T-cell (primary cell): Measurements from ENCODE around the gene SREK1IP1. TPM values are rescaled to one million over a fixed set of nuclear protein-coding genes. Genes with fewer than 3 reads are reported as not detected.

ENCODE experiments used
- ATAC-seq, 4 experiments: fragments of 200-7000 bp in 3 of 4; fragments of 150-1000 bp in 1 of 4; cut with Tn5 transposase; replicated peaks in 1 of 4; 1 replicate in 3 of 4; 2 replicates in 1 of 4; pipeline ENCODE4 v1.10.0; 2021; ENCODE audit warnings: moderate library complexity in 3 of 4, mild to moderate bottlenecking in 2 of 4, moderate number of reproducible peaks in 1 of 4
- CTCF ChIA-PET, 2 donors: fragments of 300-600 bp; sonication (Branson Sonifier 250); formaldehyde crosslinking; loops; one replicate each; lab custom pipeline; 2022; ENCODE audit warnings: antibody characterized with exemption in 2 of 2; lab: Charles Lee
- POLR2A ChIA-PET, 2 donors: fragments of 300-600 bp; sonication (Branson Sonifier 250); formaldehyde crosslinking; loops; one replicate each; lab custom pipeline; 2022; ENCODE audit warnings: antibody characterized with exemption in 2 of 2; lab: Charles Lee
- DNase-seq, 35 experiments: peaks; one replicate each; pipeline versions ENCODE4 v3.0.0 to v3.0.0-alpha.2; 2013 to 2023
- H3K27ac ChIP-seq: one replicate; pipeline ENCODE4 v1.5.1; 2013; ENCODE audit warnings: low read length
- H3K27me3 ChIP-seq, 2 experiments: replicated peaks in 1 of 2; 1 replicate in 1 of 2; 2 replicates in 1 of 2; pipeline versions ENCODE4 v1.6.1 to v1.7.0; 2013; ENCODE audit warnings: low read length in 1 of 2, mixed read lengths in 1 of 2; ENCODE audit not compliant: control insufficient read depth in 2 of 2, insufficient read depth in 2 of 2; ENCODE audit errors: extremely low read depth in 1 of 2
- H3K36me3 ChIP-seq, 2 donors: 1 replicate in 1 of 2; 2 replicates in 1 of 2; pipeline versions ENCODE4 v1.6.1 to v1.7.0; 2013; ENCODE audit warnings: low read length in 1 of 2; ENCODE audit not compliant: control insufficient read depth in 2 of 2, insufficient read depth in 1 of 2; ENCODE audit errors: extremely low read depth in 1 of 2
- H3K4me1 ChIP-seq, 2 experiments: 1 replicate in 1 of 2; 2 replicates in 1 of 2; pipeline versions ENCODE4 v1.6.1 to v1.7.0; 2013; ENCODE audit warnings: low read length in 2 of 2, mixed read lengths in 1 of 2; ENCODE audit not compliant: insufficient read depth in 2 of 2, control insufficient read depth in 1 of 2; ENCODE audit errors: extremely low read depth in 1 of 2
- H3K4me3 ChIP-seq, 2 donors: 1 replicate in 1 of 2; 2 replicates in 1 of 2; pipeline versions ENCODE4 v1.5.1 to v1.7.0; 2013; ENCODE audit warnings: mild to moderate bottlenecking in 2 of 2, low read length in 1 of 2, moderate library complexity in 1 of 2; ENCODE audit not compliant: control insufficient read depth in 1 of 2; ENCODE audit errors: extremely low read depth in 1 of 2
- H3K9me3 ChIP-seq: 2 replicates; pipeline ENCODE4 v1.7.0; 2013
- H3K27ac Mint-ChIP-seq, 2 donors: one replicate each; pipeline ENCODE4 v1.8.0; 2020 to 2021; ENCODE audit warnings: mild to moderate bottlenecking in 2 of 2, mixed read lengths in 2 of 2
- H3K27me3 Mint-ChIP-seq, 2 donors: one replicate each; pipeline ENCODE4 v1.8.0; 2021 to 2022; ENCODE audit warnings: mixed read lengths in 2 of 2
- H3K36me3 Mint-ChIP-seq: one replicate; pipeline ENCODE4 v1.8.0; 2021; ENCODE audit warnings: mixed read lengths
- H3K4me1 Mint-ChIP-seq, 3 donors: one replicate each; pipeline ENCODE4 v1.8.0; 2020 to 2022; ENCODE audit warnings: mixed read lengths in 3 of 3, mild to moderate bottlenecking in 1 of 3
- H3K4me3 Mint-ChIP-seq, 3 donors: one replicate each; pipeline ENCODE4 v1.8.0; 2020 to 2022; ENCODE audit warnings: mild to moderate bottlenecking in 3 of 3, mixed read lengths in 3 of 3, moderate library complexity in 3 of 3
- H3K9me3 Mint-ChIP-seq, 3 donors: one replicate each; pipeline ENCODE4 v1.8.0; 2020 to 2022; ENCODE audit warnings: mixed read lengths in 3 of 3
- WGBS: methylation state at CpG from one replicate; pipeline ENCODE4 v1.1.5; 2013; ENCODE audit warnings: missing lambda C conversion rate; ENCODE audit not compliant: insufficient coverage; 5-methylcytosine and 5-hydroxymethylcytosine counted together
- total RNA-seq, 35 experiments: library from RNA in 6 of 35; stranded (reverse) in 6 of 35; fragments of 120-200 nt in 1 of 35; gene quantifications; one replicate each; pipeline versions ENCODE4 v1.2.1 to v1.2.4 and lab custom pipeline; 2013 to 2026

The SREK1IP1 gene
- total RNA-seq, 5 donors from 2014 or later (not counting 1 experiment from before 2014, with no cell fraction given): 16.2 to 26.4 (median 22.7) TPM

DNA sequence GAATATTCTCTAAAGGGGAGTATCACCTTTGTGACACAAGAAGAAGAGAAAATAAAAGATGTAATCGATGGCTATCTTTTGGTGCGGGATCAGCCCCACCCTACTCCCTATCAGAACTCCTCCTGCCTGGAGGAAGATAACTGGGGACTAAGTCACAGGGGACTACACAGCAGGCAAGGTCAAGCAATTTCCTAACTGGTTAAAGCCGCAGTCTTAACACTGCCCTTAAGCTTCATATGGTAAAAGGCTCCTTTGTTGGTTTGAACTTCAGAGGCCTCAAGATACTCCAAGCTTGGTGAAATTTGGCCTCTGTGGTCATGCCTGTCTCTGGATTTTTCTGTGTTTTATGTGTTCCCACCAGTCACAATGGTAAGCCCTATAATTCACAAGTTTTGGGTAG, 79.5 kb downstream of the SREK1IP1 start:
- H3K4me3 ChIP-seq: no peak overlapping the region
- CTCF ChIA-PET: no interaction called here
- H3K36me3 ChIP-seq: no peaks in the 10 kb centered on the region
- no peaks in the 10 kb centered on the region for H3K9me3 ChIP-seq
- H3K4me3 Mint-ChIP-seq: no peak overlapping the region
- ATAC-seq (no peak), DNase-seq (no peak)
- H3K27me3 Mint-ChIP-seq: peaks cover 40 to 55% of the 10 kb centered on the region in 2 donors
- peaks cover 7 to 10% (median 7%) of the 10 kb centered on the region in 3 donors for H3K4me1 Mint-ChIP-seq
- POLR2A ChIA-PET: no interaction called here
- peaks cover 14 to 17% of the 10 kb centered on the region in 2 experiments for H3K27me3 ChIP-seq
- H3K27ac ChIP-seq: no peak overlapping the region
- WGBS: 80% methylated on average over 1 of the region's 3 CpGs
- peaks cover 0 to 9% of the 10 kb centered on the region in 2 experiments for H3K4me1 ChIP-seq
- H3K27ac Mint-ChIP-seq: no peak overlapping the region
- H3K36me3 Mint-ChIP-seq: no peaks in the 10 kb centered on the region
- no peaks in the 10 kb centered on the region for H3K9me3 Mint-ChIP-seq

- no peak overlapping the region for H3K4me3 ChIP-seq
- H3K27ac ChIP-seq: no peak overlapping the region
- no peak overlapping the region for H3K4me3 Mint-ChIP-seq
- H3K27me3 ChIP-seq: peaks cover 14 to 17% of the 10 kb centered on the region in 2 experiments
- POLR2A ChIA-PET: no interaction called here
- no peak for ATAC-seq
- H3K27ac Mint-ChIP-seq: no peak overlapping the region
- H3K9me3 Mint-ChIP-seq: no peaks in the 10 kb centered on the region
- H3K36me3 Mint-ChIP-seq: no peaks in the 10 kb centered on the region
- peaks cover 36 to 51% of the 10 kb centered on the region in 2 donors for H3K27me3 Mint-ChIP-seq
- DNase-seq: no peak
- peaks cover 0 to 9% of the 10 kb centered on the region in 2 experiments for H3K4me1 ChIP-seq
- no peaks in the 10 kb centered on the region for H3K36me3 ChIP-seq
- CTCF ChIA-PET: no interaction called here
- peaks cover 7 to 10% (median 7%) of the 10 kb centered on the region in 3 donors for H3K4me1 Mint-ChIP-seq
- 80% methylated on average over 1 of the region's 3 CpGs for WGBS
- no peaks in the 10 kb centered on the region for H3K9me3 ChIP-seq
These were observed 80.1 kb downstream of the SREK1IP1 start for GRCh38 chr5:64688391-64688790.

GRCh38 chr5:64685866-64686265, 82.6 kb downstream of the SREK1IP1 start:
- peaks cover 23 to 31% of the 10 kb centered on the region in 2 donors for H3K27me3 Mint-ChIP-seq
- peaks cover 9 to 12% of the 10 kb centered on the region in 2 experiments for H3K27me3 ChIP-seq
- H3K27ac ChIP-seq: no peak overlapping the region
- no peaks in the 10 kb centered on the region for H3K36me3 ChIP-seq
- no peak overlapping the region for H3K27ac Mint-ChIP-seq
- DNase-seq (no peak), ATAC-seq (no peak)
- H3K9me3 ChIP-seq: no peaks in the 10 kb centered on the region
- ChIA-PET POLR2A (no interaction called here), CTCF (no interaction called here)
- H3K4me3 Mint-ChIP-seq: no peak overlapping the region
- H3K9me3 Mint-ChIP-seq: no peaks in the 10 kb centered on the region
- WGBS: 81% methylated on average over 2 of the region's 5 CpGs
- peaks cover 0 to 8% of the 10 kb centered on the region in 2 experiments for H3K4me1 ChIP-seq
- no peaks in the 10 kb centered on the region for H3K36me3 Mint-ChIP-seq
- peaks cover 7% of the 10 kb centered on the region in 3 donors for H3K4me1 Mint-ChIP-seq
- H3K4me3 ChIP-seq: no peak overlapping the region

- ChIA-PET CTCF (no interaction called here), POLR2A (no interaction called here)
- Mint-ChIP-seq H3K4me1 (no peaks in the 10 kb centered on the region), H3K9me3 (no peaks in the 10 kb centered on the region), H3K27me3 (peaks cover 8 to 14% of the 10 kb centered on the region in 2 donors), H3K4me3 (no peak overlapping the region), H3K27ac (no peak overlapping the region), H3K36me3 (no peaks in the 10 kb centered on the region)
- no peaks in the 10 kb centered on the region for H3K9me3 ChIP-seq
- DNase-seq: no peak
- peaks cover 3 to 5% of the 10 kb centered on the region in 2 experiments for H3K27me3 ChIP-seq
- no peaks in the 10 kb centered on the region for H3K36me3 ChIP-seq
- H3K27ac ChIP-seq: no peak overlapping the region
- no peak for ATAC-seq
- 97% methylated on average over 7 of the region's 7 CpGs for WGBS
- H3K4me1 ChIP-seq: no peaks in the 10 kb centered on the region
- no peak overlapping the region for H3K4me3 ChIP-seq
These were observed 85.9 kb downstream of the SREK1IP1 start for GRCh38 chr5:64682608-64683007.

DNA sequence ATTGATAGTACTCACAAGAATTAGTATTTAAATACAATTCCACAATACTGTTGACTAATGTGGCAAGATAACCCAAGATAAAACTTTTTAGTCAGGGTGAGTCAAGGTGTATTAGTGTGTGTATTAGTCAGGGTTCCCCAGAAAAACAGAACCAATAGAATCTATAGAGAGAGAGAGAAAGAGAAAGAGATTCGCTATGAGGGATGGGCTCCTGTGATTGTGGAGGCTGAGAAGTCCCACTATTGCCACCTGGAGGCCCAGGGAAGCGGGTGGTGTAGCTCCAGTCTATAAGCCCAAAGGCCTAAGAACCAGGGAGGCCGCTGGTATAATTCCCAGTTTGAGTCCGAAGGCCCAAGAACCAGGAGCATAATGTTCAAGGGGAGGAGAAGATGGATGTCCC, 88.2 kb downstream of the SREK1IP1 start:
- no peak for ATAC-seq

GRCh38 chr5:64678374-64678773, 90.1 kb downstream of the SREK1IP1 start:
- H3K4me1 ChIP-seq: no peaks in the 10 kb centered on the region
- no peaks in the 10 kb centered on the region for H3K36me3 ChIP-seq
- WGBS: no CpG with 5 or more reads among the region's 5 CpGs
- ChIA-PET POLR2A (no interaction called here), CTCF (no interaction called here)
- Mint-ChIP-seq H3K4me3 (no peak overlapping the region), H3K36me3 (no peaks in the 10 kb centered on the region), H3K27ac (no peak overlapping the region), H3K9me3 (no peaks in the 10 kb centered on the region), H3K27me3 (peaks cover 12 to 17% of the 10 kb centered on the region in 2 donors), H3K4me1 (no peaks in the 10 kb centered on the region)
- peaks cover 0 to 6% of the 10 kb centered on the region in 2 experiments for H3K27me3 ChIP-seq
- DNase-seq (no peak), ATAC-seq (no peak)
- no peak overlapping the region for H3K4me3 ChIP-seq
- no peak overlapping the region for H3K27ac ChIP-seq
- H3K9me3 ChIP-seq: no peaks in the 10 kb centered on the region

More for the DNA sequence above, 88.2 kb downstream of the SREK1IP1 start:
- POLR2A ChIA-PET: no interaction called here
- no peak overlapping the region for H3K4me3 ChIP-seq
- CTCF ChIA-PET: no interaction called here
- Mint-ChIP-seq H3K27ac (no peak overlapping the region), H3K9me3 (no peaks in the 10 kb centered on the region), H3K27me3 (peaks cover 10 to 14% of the 10 kb centered on the region in 2 donors), H3K4me1 (no peaks in the 10 kb centered on the region), H3K36me3 (no peaks in the 10 kb centered on the region), H3K4me3 (no peak overlapping the region)
- no peak overlapping the region for H3K27ac ChIP-seq
- peaks cover 0 to 6% of the 10 kb centered on the region in 2 experiments for H3K27me3 ChIP-seq
- no peaks in the 10 kb centered on the region for H3K36me3 ChIP-seq
- H3K4me1 ChIP-seq: no peaks in the 10 kb centered on the region
- no peaks in the 10 kb centered on the region for H3K9me3 ChIP-seq
- no peak for DNase-seq
- 83% methylated on average over 2 of the region's 4 CpGs for WGBS

DNA sequence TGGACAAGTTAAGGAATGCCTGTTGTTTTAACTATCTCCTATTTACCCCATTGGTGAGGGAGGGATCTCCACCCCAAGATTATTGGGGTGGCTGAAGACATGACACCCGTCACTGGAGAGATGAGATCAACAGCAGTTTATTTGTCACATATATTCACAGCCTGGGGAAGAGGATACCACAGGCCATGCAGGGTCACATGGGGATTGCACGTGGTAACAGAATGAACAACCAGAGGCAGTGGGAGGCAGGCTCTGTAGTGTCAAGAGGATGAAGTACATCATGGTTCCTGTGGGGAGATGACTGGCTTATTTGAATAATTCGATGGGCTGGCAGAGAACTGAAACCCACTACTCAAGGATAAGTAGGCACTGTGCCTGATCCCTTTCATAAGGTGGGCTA, 96.8 kb downstream of the SREK1IP1 start:
- no peaks in the 10 kb centered on the region for H3K9me3 Mint-ChIP-seq
- H3K4me1 Mint-ChIP-seq: no peaks in the 10 kb centered on the region
- no peak overlapping the region for H3K27ac Mint-ChIP-seq
- Histone ChIP-seq H3K4me1 (no peaks in the 10 kb centered on the region), H3K4me3 (no peak overlapping the region), H3K27ac (no peak overlapping the region), H3K36me3 (no peaks in the 10 kb centered on the region), H3K27me3 (peaks cover 0 to 3% of the 10 kb centered on the region in 2 experiments), H3K9me3 (no peaks in the 10 kb centered on the region)
- ATAC-seq: no peak
- H3K27me3 Mint-ChIP-seq: peaks cover 7 to 16% of the 10 kb centered on the region in 2 donors
- no peak overlapping the region for H3K4me3 Mint-ChIP-seq
- 67% methylated on average over 1 of the region's 3 CpGs for WGBS
- no peak for DNase-seq
- H3K36me3 Mint-ChIP-seq: no peaks in the 10 kb centered on the region
- ChIA-PET CTCF (interaction anchor here in 1 of 2 donors (0.8 kb wide), 1 partner anchor 11 kb away, joined by 4 read pairs; no protein-coding TSS in a partner anchor), POLR2A (no interaction called here)
